Measurements from ENCODE around the gene SCFD1.

DNA sequence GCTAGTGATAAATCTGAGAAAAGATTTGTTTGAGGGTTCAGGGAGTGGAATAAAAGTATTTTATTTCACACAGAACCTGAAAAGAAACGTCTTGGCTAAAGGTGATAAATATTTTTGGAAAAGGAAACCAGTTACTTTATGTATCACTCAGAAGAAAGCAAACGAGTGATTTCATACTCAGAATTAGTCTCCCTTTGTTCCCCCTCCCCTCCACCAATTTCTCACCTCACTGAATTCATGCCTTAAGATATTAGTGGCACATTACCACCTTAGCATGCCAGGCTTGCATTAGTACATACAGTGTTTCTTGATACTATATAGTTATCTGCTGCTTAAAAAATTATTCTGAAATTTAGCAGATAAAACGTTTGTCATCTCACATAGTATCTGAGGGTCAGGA lies 35.0 kb upstream of the SCFD1 start:
- TF ChIP-seq CTCF (IDR thresholded peaks at IDR 0.05; ENCODE audit: insufficient read depth, low read length, poor library complexity, severe bottlenecking), result no peak
- no peak for TF ChIP-seq EZH2phosphoT487 (conservative IDR thresholded peaks at IDR 0.05; ENCODE audit: low read length)
